Gastrocnemius medialis (tissue), 4 donors: Measurements from ENCODE around the gene TAOK1. TPM values are rescaled to one million over a fixed set of nuclear protein-coding genes. Genes with fewer than 3 reads are reported as not detected.
A peak's percentile ranks its signal among the peaks of the same experiment; 100 is the strongest.

Experiments
- ATAC-seq, 2 donors: fragments of 150-250 bp; one replicate each; pipeline ENCODE4 v1.9.1; 2016
- DNase-seq, 2 donors: peaks; one replicate each; pipeline ENCODE4 v3.0.0-alpha.2; 2019
- H3K27ac ChIP-seq, 4 donors: fragments of 200-600 bp; sonication (generic); 1 replicate in 1 of 4; 2 replicates in 3 of 4; pipeline ENCODE4 v1.5.1; 2016 to 2018; ENCODE audit warnings: mild to moderate bottlenecking in 2 of 4, moderate library complexity in 1 of 4
- H3K27me3 ChIP-seq, 3 donors: fragments of 200-600 bp; sonication (generic) in 2 of 3; 1 replicate in 1 of 3; 2 replicates in 2 of 3; pipeline versions ENCODE4 v1.5.1 to v1.6.0; 2016 to 2019; ENCODE audit warnings: mild to moderate bottlenecking in 1 of 3, moderate library complexity in 1 of 3
- H3K36me3 ChIP-seq, 2 donors: fragments of 200-600 bp; sonication (generic) in 1 of 2; one replicate each; pipeline ENCODE4 v1.5.1; 2017 to 2018
- H3K4me1 ChIP-seq, 2 donors: fragments of 200-600 bp; sonication (generic) in 1 of 2; one replicate each; pipeline ENCODE4 v1.5.1; 2016 to 2017; ENCODE audit warnings: mild to moderate bottlenecking in 2 of 2
- H3K4me3 ChIP-seq, 4 donors: fragments of 200-600 bp; sonication (generic) in 3 of 4; 1 replicate in 1 of 4; 2 replicates in 3 of 4; pipeline ENCODE4 v1.5.1; 2016 to 2019; ENCODE audit warnings: mild to moderate bottlenecking in 2 of 4
- H3K9me3 ChIP-seq, 3 donors: fragments of 200-600 bp; sonication (generic) in 2 of 3; 1 replicate in 1 of 3; 2 replicates in 2 of 3; pipeline ENCODE4 v1.5.1; 2016 to 2019
- CTCF ChIP-seq, 5 experiments: fragments of 450-650 bp in 3 of 5; fragments of 200-600 bp in 2 of 5; sonication (generic) in 2 of 5; IDR thresholded peaks in 4 of 5; conservative IDR thresholded peaks in 1 of 5; 1 replicate in 4 of 5; 2 replicates in 1 of 5; pipeline ENCODE4 v1.5.1; 2016 to 2019; ENCODE audit warnings: antibody characterized with exemption in 5 of 5, mild to moderate bottlenecking in 3 of 5, moderate library complexity in 3 of 5
- POLR2A ChIP-seq, 2 donors: fragments of 450-650 bp; IDR thresholded peaks; one replicate each; pipeline ENCODE4 v1.6.1; 2017; ENCODE audit warnings: antibody characterized with exemption in 2 of 2, mild to moderate bottlenecking in 2 of 2, moderate library complexity in 2 of 2
- in situ Hi-C, 4 donors: fragments of 200-750 bp; cut with MboI; loops; one replicate each; pipeline versions ENCODE4 v1.15.0 to v1.8.0; 2017; ENCODE audit warnings: low sequenced_read_pairs in 4 of 4
- intact Hi-C: fragments of 100-400 bp; cut with DNase I; formaldehyde crosslinking; loops from one replicate; pipeline ENCODE4 v1.15.1; 2023; ENCODE audit warnings: low total_unique reads
- total RNA-seq, 4 donors: library from RNA; depleted of rRNA; stranded (reverse); fragments of >200 nt; gene quantifications; one replicate each; pipeline versions ENCODE4 v1.1.0 to v1.2.3, GENCODE V29; 2016

The TAOK1 gene
- total RNA-seq, 4 donors from 2014 or later, result 30.1 to 48.4 (median 35.7) TPM

- Histone ChIP-seq H3K27ac (no peak overlapping the region), H3K4me1 (no peaks in the 10 kb centered on the region), H3K27me3 (no peaks in the 10 kb centered on the region), H3K36me3 (no peaks in the 10 kb centered on the region), H3K4me3 (peak overlapping the region in 1 of 4 donors; percentile 27), H3K9me3 (no peaks in the 10 kb centered on the region)
- in situ Hi-C loops, result loop anchor here (5.0 to 25.0 kb wide), 3 partner anchors 167 to 442 kb away; no protein-coding TSS in a partner anchor
- peak; percentile 72 to 83 (median 78) for TF ChIP-seq CTCF (IDR thresholded peaks at IDR 0.05 in 4 of 5, conservative IDR thresholded peaks at IDR 0.05 in 1 of 5)
- TF ChIP-seq POLR2A (IDR thresholded peaks at IDR 0.05), result no peak
- DNase-seq, result peak; percentile 6 to 22
- peak; percentile 93 to 97 for ATAC-seq
- intact Hi-C loops, result loop anchor here (1.0 kb wide), 1 partner anchor 167 kb away; no protein-coding TSS in a partner anchor
Observed at GRCh38 chr17:29369831-29370735, 20.1 kb upstream of the TAOK1 start.

GRCh38 chr17:29376667-29377270, 13.4 kb upstream of the TAOK1 start:
- no peak overlapping the region for H3K27ac ChIP-seq
- H3K27me3 ChIP-seq, result no peaks in the 10 kb centered on the region
- intact Hi-C loops, result no loop called here
- H3K4me1 ChIP-seq, result peaks cover 5 to 10% of the 10 kb centered on the region in 2 donors
- no peaks in the 10 kb centered on the region for H3K9me3 ChIP-seq
- ATAC-seq, result peak in 1 of 2 donors; percentile 41
- TF ChIP-seq POLR2A (IDR thresholded peaks at IDR 0.05), result no peak
- TF ChIP-seq CTCF (IDR thresholded peaks at IDR 0.05 in 4 of 5, conservative IDR thresholded peaks at IDR 0.05 in 1 of 5), result no peak
- no peak for DNase-seq
- in situ Hi-C loops, result loop anchor here in 1 of 4 donors (25.0 kb wide), 1 partner anchor 411 kb away; no protein-coding TSS in a partner anchor
- no peak overlapping the region for H3K4me3 ChIP-seq
- H3K36me3 ChIP-seq, result no peaks in the 10 kb centered on the region

GRCh38 chr17:29378500-29378899, 11.7 kb upstream of the TAOK1 start:
- H3K4me3 ChIP-seq, result no peak overlapping the region
- TF ChIP-seq POLR2A (IDR thresholded peaks at IDR 0.05) (no peak), CTCF (IDR thresholded peaks at IDR 0.05 in 4 of 5, conservative IDR thresholded peaks at IDR 0.05 in 1 of 5) (no peak)
- H3K9me3 ChIP-seq, result no peaks in the 10 kb centered on the region
- no peak overlapping the region for H3K27ac ChIP-seq
- in situ Hi-C loops (loop anchor here in 1 of 4 donors (25.0 kb wide), 1 partner anchor 409 kb away; no protein-coding TSS in a partner anchor), intact Hi-C loops (no loop called here)
- H3K36me3 ChIP-seq, result no peaks in the 10 kb centered on the region
- ATAC-seq (no peak), DNase-seq (no peak)
- H3K27me3 ChIP-seq, result no peaks in the 10 kb centered on the region
- H3K4me1 ChIP-seq, result peaks cover 5 to 10% of the 10 kb centered on the region in 2 donors

GRCh38 chr17:29379084-29379991, 10.8 kb upstream of the TAOK1 start:
- Histone ChIP-seq H3K27me3 (no peaks in the 10 kb centered on the region), H3K36me3 (no peaks in the 10 kb centered on the region), H3K4me1 (peaks cover 5 to 10% of the 10 kb centered on the region in 2 donors), H3K27ac (peak overlapping the region in 2 of 4 donors; percentile 5 to 41), H3K9me3 (no peaks in the 10 kb centered on the region), H3K4me3 (no peak overlapping the region)
- DNase-seq, result no peak
- intact Hi-C loops, result no loop called here
- peak; percentile 60 to 77 for ATAC-seq
- in situ Hi-C loops, result loop anchor here in 1 of 4 donors (25.0 kb wide), 1 partner anchor 408 kb away; no protein-coding TSS in a partner anchor
- no peak for TF ChIP-seq CTCF (IDR thresholded peaks at IDR 0.05 in 4 of 5, conservative IDR thresholded peaks at IDR 0.05 in 1 of 5)
- no peak for TF ChIP-seq POLR2A (IDR thresholded peaks at IDR 0.05)
